Gastrocnemius medialis (tissue), 4 donors: ENCODE data around the gene AGAP9.
"Not testable (repeated sequence)": the region's sequence is repeated elsewhere in the genome, so short reads cannot be mapped to it uniquely, and the experiment has no call there.

Experiments
- CTCF ChIP-seq, 5 experiments: fragments of 450-650 bp in 3 of 5; fragments of 200-600 bp in 2 of 5; sonication (generic) in 2 of 5; IDR thresholded peaks in 4 of 5; conservative IDR thresholded peaks in 1 of 5; 1 replicate in 4 of 5; 2 replicates in 1 of 5; pipeline ENCODE4 v1.5.1; 2016 to 2019; ENCODE audit warnings: antibody characterized with exemption in 5 of 5, mild to moderate bottlenecking in 3 of 5, moderate library complexity in 3 of 5
- POLR2A ChIP-seq, 2 donors: fragments of 450-650 bp; IDR thresholded peaks; one replicate each; pipeline ENCODE4 v1.6.1; 2017; ENCODE audit warnings: antibody characterized with exemption in 2 of 2, mild to moderate bottlenecking in 2 of 2, moderate library complexity in 2 of 2

GRCh38 chr10:47558109-47558508 lies 34.7 kb upstream of the AGAP9 start:
- TF ChIP-seq CTCF (IDR thresholded peaks at IDR 0.05 in 4 of 5, conservative IDR thresholded peaks at IDR 0.05 in 1 of 5); POLR2A (IDR thresholded peaks at IDR 0.05): not testable (repeated sequence)
